HTERT RPE-1 (cell line): ENCODE measurements around the gene VPS37C.

Source experiments
- in situ Hi-C: fragments of 300-500 bp; cut with MboI; formaldehyde crosslinking; loops from 4 replicates; pipeline ENCODE4 v1.14.3; 2020; ENCODE audit warnings: low sequenced_read_pairs

VPS37C gene

GRCh38 chr11:61119571-61119970 lies 41.7 kb downstream of the VPS37C start:
- in situ Hi-C loops: no loop called here

GRCh38 chr11:61119055-61119454 lies 42.2 kb downstream of the VPS37C start:
- in situ Hi-C loops: no loop called here

GRCh38 chr11:61118406-61118805 lies 42.8 kb downstream of the VPS37C start:
- in situ Hi-C loops: no loop called here

GRCh38 chr11:61118004-61118403 lies 43.2 kb downstream of the VPS37C start:
- in situ Hi-C loops: no loop called here

GRCh38 chr11:61117168-61117520 lies 44.1 kb downstream of the VPS37C start:
- in situ Hi-C loops: no loop called here

GRCh38 chr11:61116426-61117167 lies 44.6 kb downstream of the VPS37C start:
- in situ Hi-C loops: no loop called here

GRCh38 chr11:61115498-61116224 lies 45.6 kb downstream of the VPS37C start:
- in situ Hi-C loops: no loop called here

GRCh38 chr11:61114913-61115312 lies 46.3 kb downstream of the VPS37C start:
- in situ Hi-C loops: no loop called here

GRCh38 chr11:61113201-61113600 lies 48.0 kb downstream of the VPS37C start:
- in situ Hi-C loops: no loop called here

- in situ Hi-C loops: no loop called here
Measured at GRCh38 chr11:61112575-61112974, 48.7 kb downstream of the VPS37C start.

- in situ Hi-C loops: no loop called here
Measured at GRCh38 chr11:61111786-61112517, 49.3 kb downstream of the VPS37C start.

GRCh38 chr11:61111050-61111435 lies 50.2 kb downstream of the VPS37C start:
- in situ Hi-C loops: no loop called here

- in situ Hi-C loops: no loop called here
Measured at GRCh38 chr11:61110255-61111049, 50.8 kb downstream of the VPS37C start.

GRCh38 chr11:61109671-61110070 lies 51.6 kb downstream of the VPS37C start:
- in situ Hi-C loops: no loop called here

- in situ Hi-C loops: no loop called here
Measured at GRCh38 chr11:61108847-61109585, 52.2 kb downstream of the VPS37C start.

- in situ Hi-C loops: no loop called here
Measured at GRCh38 chr11:61107888-61108287, 53.3 kb downstream of the VPS37C start.

GRCh38 chr11:61106894-61107470 lies 54.2 kb downstream of the VPS37C start:
- in situ Hi-C loops: no loop called here

- in situ Hi-C loops: no loop called here
Measured at GRCh38 chr11:61106296-61106695, 54.9 kb downstream of the VPS37C start.

- in situ Hi-C loops: no loop called here
Measured at GRCh38 chr11:61104963-61105362, 56.3 kb downstream of the VPS37C start.

GRCh38 chr11:61103851-61104423 lies 57.3 kb downstream of the VPS37C start:
- in situ Hi-C loops: no loop called here
